ENCODE measurements around the gene ADPRHL1. TPM values are rescaled to one million over a fixed set of nuclear protein-coding genes. Genes with fewer than 3 reads are reported as not detected.

ADPRHL1 gene
- total RNA-seq, 1 donor from 2014 or later = 0.77 TPM

DNA sequence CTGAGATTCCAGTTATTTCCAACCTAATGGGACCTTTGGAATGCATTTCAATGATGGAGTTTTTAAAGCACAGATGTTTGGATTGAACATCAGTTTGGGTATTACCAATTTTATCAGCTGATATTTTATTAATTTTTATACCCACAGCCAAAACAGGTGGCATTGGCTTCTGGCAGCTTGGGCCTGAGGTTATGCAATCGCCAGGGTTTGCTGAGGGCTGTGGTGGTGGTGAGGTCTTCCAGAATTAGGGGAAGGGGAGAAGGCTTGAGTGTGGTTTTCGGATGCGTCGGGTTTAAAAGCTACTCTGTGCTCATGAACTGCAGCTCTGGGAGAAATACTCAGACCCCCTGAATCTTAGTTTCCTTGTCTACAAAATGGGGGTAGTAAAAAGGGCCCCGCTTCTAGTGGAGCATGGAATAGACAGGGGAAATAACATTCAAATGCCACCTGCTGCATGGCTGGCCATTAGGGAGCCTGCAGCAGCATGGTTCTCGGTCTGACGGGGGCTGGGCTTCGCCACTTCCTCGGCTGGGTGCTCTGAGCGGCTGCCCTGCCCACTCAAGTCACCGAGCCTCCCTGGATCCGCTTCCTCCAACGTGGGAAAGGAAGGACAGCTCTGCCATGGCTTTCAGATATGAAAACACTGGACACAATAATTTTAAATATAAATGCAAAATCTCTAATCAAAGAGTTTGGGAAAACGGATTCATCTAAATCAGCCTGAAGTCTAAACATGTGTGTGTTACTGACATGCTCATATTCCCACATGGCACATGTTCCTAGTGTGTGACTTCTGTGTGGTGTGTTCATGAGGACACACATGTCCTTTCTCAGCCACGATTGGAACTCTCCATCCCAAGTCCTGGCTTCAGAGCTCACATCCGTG lies 35.2 kb downstream of the ADPRHL1 start:
- DNase-seq (ENCODE audit: low read depth in 2 of 2) = no peak

GRCh38 chr13:113417008-113417751 lies 36.1 kb downstream of the ADPRHL1 start:
- DNase-seq (ENCODE audit: low read depth in 2 of 2) = no peak

- no peak for DNase-seq (ENCODE audit: low read depth in 2 of 2)
These were observed 37.5 kb downstream of the ADPRHL1 start for GRCh38 chr13:113415825-113416224.

- DNase-seq (ENCODE audit: low read depth in 2 of 2) = no peak
These were observed 38.3 kb downstream of the ADPRHL1 start for GRCh38 chr13:113415032-113415431.

GRCh38 chr13:113414335-113414734 lies 39.0 kb downstream of the ADPRHL1 start:
- DNase-seq (ENCODE audit: low read depth in 2 of 2) = no peak

DNA sequence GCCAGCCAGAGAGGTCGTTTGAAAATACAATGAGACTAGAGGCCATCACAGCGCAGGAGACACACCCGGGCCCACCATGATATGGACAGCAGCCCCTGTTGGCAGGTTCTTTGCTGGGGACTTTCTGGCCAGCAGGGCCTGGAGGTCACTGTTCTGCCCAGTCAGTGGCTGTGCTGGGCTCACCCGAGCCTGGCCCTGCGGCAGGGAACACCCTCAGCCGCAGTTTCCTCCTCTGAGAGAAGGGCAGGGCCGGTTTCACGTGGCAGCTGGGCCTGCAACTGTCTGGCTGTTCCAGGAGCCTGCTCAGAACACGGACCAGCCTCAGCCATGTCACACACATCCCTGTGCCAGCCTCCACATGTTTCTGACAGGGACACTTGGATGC lies 39.4 kb downstream of the ADPRHL1 start:
- DNase-seq (ENCODE audit: low read depth in 2 of 2) = no peak

DNA sequence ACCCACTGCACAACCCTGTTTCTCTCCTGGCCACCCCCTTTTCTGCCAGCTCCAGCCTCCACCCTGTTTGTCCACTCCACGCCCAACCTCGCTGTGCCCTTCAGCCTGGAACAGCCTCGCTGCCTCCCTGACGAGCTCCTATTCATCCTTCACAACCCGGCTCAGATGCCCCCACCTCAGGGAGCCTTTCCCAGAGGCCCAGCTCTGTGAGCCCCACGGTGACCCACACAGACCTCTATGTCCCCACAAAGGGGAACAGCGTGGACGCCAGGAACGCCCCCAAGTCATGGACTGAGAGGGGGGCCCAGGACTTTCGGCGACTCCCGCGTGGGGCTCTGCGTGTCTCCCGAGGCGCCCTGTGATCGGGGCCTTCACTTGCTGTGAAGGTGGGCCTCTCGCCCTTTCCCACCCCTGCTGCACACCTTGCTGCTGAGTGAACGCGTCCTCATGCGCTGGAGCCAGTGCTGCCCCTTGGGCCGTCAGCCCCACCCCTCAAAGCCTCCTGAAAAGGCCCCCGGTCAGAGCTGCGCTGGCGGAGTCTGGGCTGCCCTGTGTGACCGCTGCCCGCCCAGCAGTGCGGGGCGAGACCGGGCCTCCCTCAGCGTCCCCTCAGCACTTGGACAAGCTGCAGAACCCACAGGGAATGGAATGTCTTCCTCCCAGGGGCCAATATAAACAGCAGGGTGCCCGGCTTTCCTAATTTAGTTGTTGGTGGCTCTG lies 40.0 kb downstream of the ADPRHL1 start:
- DNase-seq (ENCODE audit: low read depth in 2 of 2) = no peak

- DNase-seq (ENCODE audit: low read depth in 2 of 2) = no peak
These were observed 40.8 kb downstream of the ADPRHL1 start for GRCh38 chr13:113412440-113412839.

DNA sequence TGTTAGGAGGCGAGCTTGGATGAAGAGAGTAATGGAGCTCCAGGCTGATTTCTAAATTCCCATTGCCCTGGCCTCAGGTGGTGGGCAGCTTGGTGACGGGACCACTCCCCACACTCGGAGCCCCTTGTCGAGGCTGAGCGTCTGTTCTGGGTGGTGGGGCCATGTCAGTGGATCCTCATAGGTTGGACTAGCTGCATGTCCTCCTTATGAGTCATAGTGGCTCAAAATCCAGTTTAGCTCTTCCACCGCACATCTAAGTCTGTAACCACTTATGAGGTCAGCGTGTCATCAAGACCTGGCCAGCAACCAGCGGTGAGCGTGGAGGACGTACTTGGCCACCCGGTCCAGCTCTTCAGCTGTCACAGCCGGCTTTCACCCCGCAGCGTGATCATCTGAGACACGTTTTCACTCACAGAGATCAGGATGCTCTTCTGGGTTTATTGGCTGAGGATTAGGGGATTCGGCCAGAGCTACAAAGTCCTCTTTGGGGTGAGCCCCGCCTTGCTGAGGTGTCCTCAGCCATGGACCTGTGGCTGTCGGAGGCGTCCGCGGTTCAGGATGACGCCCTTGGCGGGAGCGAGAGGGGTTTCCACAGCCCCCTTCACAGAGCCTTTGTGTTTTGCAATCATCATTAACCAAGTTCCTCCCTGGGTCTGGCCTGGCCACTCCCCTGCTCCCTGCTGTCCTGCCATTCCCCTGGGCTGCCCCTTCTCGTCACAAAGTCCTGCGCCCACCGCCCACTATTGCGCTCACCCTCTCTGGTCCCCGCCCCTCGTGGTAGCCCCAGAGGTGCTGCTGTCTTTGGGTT lies 41.9 kb downstream of the ADPRHL1 start:
- no peak for DNase-seq (ENCODE audit: low read depth in 2 of 2)

- DNase-seq (ENCODE audit: low read depth in 2 of 2) = no peak
These were observed 42.7 kb downstream of the ADPRHL1 start for GRCh38 chr13:113410472-113411201.

GRCh38 chr13:113408562-113408961 lies 44.7 kb downstream of the ADPRHL1 start:
- no peak for DNase-seq (ENCODE audit: low read depth in 2 of 2)

GRCh38 chr13:113407531-113408393 lies 45.5 kb downstream of the ADPRHL1 start:
- no peak for DNase-seq (ENCODE audit: low read depth in 2 of 2)

GRCh38 chr13:113407103-113407530 lies 46.2 kb downstream of the ADPRHL1 start:
- DNase-seq (ENCODE audit: low read depth in 2 of 2) = no peak

DNA sequence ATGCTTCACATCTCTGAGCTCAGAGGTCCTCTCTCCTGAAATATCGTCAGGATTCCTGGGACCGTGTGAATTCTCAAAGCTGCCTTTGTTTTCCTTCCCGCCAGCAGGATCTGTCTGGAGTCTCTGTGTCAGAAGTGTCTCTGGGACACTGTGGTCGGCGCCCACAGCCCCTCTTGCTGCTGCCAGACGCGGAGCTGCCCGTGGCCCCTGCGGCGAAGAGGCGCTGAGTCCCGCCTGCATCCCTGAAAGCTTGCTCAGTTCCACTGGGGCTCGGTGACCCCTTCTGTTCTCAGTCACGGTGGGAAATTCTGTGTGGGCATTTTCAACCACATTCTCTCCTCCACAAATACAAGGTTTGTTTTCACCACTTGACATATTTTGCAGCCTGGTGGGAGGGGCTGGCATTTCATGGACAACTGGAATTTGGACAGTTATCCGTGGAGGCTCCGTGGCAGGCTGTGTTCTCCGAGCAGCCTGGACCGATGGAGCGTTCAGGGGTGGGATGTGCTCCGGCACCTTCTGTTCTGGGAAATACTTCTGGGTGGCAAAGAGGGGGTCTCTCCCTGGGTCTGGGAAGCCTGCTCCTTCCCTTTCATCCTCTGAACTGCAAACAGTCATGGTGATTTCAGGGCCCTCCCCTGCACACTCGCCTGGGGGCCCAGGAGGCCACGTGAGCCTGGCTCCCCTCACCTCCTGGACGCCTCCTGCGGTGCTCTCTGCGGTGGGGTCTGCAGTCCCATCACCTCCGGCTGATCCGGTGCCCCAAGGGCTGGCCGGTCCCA lies 46.8 kb downstream of the ADPRHL1 start:
- DNase-seq (ENCODE audit: low read depth in 2 of 2) = no peak

DNA sequence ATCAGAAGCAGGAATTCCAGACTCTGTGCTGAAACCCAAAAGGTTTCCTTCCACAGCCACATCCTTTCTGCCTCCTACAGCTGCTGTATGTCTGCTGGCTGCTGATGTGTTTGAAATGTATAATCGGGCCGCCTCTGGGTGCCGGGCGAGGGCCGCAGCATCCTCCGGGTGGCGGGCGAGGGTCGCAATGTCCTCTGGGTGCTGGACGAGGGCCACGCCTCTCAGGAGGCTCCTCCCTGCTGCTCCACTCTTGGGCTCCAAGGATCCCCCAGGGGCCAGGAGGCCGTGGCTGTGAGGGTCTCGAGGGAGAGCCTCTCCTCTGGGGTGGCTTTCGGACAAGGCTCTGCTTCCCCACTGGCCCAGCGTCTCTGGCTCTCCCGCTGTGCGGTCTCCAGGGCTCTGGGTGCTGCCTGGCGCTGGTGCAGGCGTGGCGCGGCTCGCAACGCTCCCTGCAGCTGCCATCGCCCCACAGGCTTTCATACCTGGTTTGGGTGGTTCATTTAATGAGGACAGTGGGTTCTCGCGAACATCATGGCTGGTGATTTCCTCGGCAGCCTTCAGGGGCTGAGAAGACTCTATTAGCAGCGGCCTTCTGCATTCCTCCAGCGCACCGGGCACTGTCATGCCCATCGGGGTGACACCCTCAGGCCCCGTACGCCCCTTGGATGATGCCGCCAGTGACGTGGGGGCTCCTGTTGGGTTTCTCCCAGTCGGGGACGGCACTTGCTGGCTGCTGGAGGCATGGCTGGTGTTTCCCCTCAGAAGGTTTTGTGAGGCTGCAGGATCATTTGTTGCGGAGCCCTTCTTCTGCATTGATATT lies 47.6 kb downstream of the ADPRHL1 start:
- no peak for DNase-seq (ENCODE audit: low read depth in 2 of 2)

- no peak for DNase-seq (ENCODE audit: low read depth in 2 of 2)
These were observed 48.4 kb downstream of the ADPRHL1 start for GRCh38 chr13:113404723-113405471.

DNA sequence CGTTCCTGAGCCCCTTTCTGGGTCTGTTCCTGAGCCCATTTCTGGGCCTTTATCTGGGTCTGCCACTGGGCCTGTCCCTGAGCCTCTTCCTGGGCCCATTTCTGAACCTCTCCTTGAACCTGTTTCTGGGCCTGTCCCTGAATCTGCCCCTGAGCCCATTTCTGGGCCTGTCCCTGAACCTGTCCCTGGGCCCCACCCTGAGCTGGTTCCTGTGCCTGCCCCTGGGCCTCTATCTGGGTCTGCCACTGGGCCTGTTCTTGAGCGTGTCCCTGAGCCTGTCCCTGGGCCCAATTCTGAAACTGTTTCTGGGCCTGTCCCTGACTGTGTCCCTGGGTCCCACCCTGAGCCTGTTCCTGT lies 48.9 kb downstream of the ADPRHL1 start:
- DNase-seq (ENCODE audit: low read depth in 2 of 2) = no peak

All from dermis microvascular lymphatic vessel endothelial cell (primary cell).